Lower leg skin (tissue), 3 donors: ENCODE measurements around the gene C16orf78.

Experiments used
- POLR2A ChIP-seq, 2 donors: fragments of 450-650 bp; IDR thresholded peaks; one replicate each; pipeline ENCODE4 v1.6.1; 2016 to 2017; ENCODE audit warnings: antibody characterized with exemption in 2 of 2, mild to moderate bottlenecking in 1 of 2, moderate library complexity in 1 of 2
- TF ChIP-seq, protein P1 (sequence below), 3 donors: fragments of 450-650 bp; IDR thresholded peaks; one replicate each; pipeline ENCODE4 v1.5.1; 2016; ENCODE audit warnings: antibody characterized with exemption in 3 of 3, mild to moderate bottlenecking in 3 of 3, moderate library complexity in 2 of 3

DNA sequence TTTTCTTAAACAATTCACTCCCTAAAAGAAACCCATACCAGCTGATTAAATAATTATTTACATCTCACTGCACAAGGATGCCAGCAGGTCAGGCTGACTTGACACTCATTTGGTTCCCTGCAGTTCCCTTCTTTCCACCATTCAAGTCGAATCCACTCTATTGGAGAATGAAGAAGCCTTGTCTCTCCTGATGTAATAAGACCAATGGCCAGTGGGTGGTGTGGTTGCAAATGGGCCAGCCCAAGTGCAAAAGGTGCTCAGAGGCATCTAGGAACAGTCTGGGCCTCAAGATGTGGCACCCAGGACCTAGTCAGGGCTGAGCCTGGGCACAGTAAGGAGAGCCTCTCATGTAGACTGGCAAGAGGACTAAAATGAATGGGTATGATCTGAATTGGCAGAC is 9.3 kb downstream of the C16orf78 start:
- no peak for TF ChIP-seq POLR2A (IDR thresholded peaks at IDR 0.05)
- TF ChIP-seq, protein P1, sequence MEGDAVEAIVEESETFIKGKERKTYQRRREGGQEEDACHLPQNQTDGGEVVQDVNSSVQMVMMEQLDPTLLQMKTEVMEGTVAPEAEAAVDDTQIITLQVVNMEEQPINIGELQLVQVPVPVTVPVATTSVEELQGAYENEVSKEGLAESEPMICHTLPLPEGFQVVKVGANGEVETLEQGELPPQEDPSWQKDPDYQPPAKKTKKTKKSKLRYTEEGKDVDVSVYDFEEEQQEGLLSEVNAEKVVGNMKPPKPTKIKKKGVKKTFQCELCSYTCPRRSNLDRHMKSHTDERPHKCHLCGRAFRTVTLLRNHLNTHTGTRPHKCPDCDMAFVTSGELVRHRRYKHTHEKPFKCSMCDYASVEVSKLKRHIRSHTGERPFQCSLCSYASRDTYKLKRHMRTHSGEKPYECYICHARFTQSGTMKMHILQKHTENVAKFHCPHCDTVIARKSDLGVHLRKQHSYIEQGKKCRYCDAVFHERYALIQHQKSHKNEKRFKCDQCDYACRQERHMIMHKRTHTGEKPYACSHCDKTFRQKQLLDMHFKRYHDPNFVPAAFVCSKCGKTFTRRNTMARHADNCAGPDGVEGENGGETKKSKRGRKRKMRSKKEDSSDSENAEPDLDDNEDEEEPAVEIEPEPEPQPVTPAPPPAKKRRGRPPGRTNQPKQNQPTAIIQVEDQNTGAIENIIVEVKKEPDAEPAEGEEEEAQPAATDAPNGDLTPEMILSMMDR (IDR thresholded peaks at IDR 0.05) = no peak
